ENCODE data around the gene SLC38A6. TPM values are rescaled to one million over a fixed set of nuclear protein-coding genes. Genes with fewer than 3 reads are reported as not detected.
A peak's percentile ranks its signal among the peaks of the same experiment; 100 is the strongest.

The SLC38A6 gene
- total RNA-seq, 1 donor from 2014 or later = 19.0 TPM

DNA sequence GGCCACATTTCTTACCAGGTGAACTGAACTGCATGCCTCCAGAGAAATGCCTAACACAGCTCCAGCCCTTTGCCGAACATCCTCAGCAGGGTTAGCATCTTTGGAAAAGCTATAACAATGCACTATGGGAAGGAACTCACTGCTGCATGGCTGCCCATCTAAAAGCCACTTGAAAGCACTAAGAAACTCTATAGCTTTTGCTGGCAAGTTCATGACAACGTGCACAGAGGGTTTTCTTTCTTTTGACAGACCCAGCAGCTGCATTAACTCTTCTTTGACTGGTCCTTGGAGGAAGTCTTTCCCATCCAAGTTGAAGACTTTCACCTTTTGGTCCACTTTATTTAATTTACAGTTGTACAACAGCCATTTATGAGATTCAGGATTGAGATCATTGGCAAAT lies 5.5 kb upstream of the SLC38A6 start:
- no peak overlapping the region for H3K4me3 Mint-ChIP-seq
- no peak overlapping the region for H3K27ac Mint-ChIP-seq
- Histone ChIP-seq H3K27ac (no peak overlapping the region), H3F3A (ENCODE audit: low read depth) (peaks cover 7% of the 10 kb centered on the region), H2AFZ (replicated peaks) (no peak overlapping the region), H3K4me1 (peaks cover 8% of the 10 kb centered on the region), H3K4me3 (no peak overlapping the region), H3K9me3 (ENCODE audit: low read depth) (no peaks in the 10 kb centered on the region), H3K36me3 (peaks cover 15% of the 10 kb centered on the region), H3K4me2 (no peak overlapping the region), H3K27me3 (no peaks in the 10 kb centered on the region), H4K20me1 (ENCODE audit: low read depth) (no peaks in the 10 kb centered on the region), H3K9ac (no peak overlapping the region), H3K79me2 (ENCODE audit: low read depth) (peaks cover 32% of the 10 kb centered on the region)
- H3K27me3 Mint-ChIP-seq (ENCODE audit: insufficient read depth, low read depth) = no peaks in the 10 kb centered on the region
- no peak for DNase-seq (ENCODE audit: low spot score)
- peaks cover 10% of the 10 kb centered on the region for H3K36me3 Mint-ChIP-seq
- H3K9me3 Mint-ChIP-seq = no peaks in the 10 kb centered on the region
- no peak for TF ChIP-seq EZH2phosphoT487 (IDR thresholded peaks at IDR 0.05)
- no peak for TF ChIP-seq EZH2 (IDR thresholded peaks at IDR 0.05)
- TF ChIP-seq, protein P1, sequence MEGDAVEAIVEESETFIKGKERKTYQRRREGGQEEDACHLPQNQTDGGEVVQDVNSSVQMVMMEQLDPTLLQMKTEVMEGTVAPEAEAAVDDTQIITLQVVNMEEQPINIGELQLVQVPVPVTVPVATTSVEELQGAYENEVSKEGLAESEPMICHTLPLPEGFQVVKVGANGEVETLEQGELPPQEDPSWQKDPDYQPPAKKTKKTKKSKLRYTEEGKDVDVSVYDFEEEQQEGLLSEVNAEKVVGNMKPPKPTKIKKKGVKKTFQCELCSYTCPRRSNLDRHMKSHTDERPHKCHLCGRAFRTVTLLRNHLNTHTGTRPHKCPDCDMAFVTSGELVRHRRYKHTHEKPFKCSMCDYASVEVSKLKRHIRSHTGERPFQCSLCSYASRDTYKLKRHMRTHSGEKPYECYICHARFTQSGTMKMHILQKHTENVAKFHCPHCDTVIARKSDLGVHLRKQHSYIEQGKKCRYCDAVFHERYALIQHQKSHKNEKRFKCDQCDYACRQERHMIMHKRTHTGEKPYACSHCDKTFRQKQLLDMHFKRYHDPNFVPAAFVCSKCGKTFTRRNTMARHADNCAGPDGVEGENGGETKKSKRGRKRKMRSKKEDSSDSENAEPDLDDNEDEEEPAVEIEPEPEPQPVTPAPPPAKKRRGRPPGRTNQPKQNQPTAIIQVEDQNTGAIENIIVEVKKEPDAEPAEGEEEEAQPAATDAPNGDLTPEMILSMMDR (IDR thresholded peaks at IDR 0.05) = no peak
- peaks cover 11% of the 10 kb centered on the region for H3K4me1 Mint-ChIP-seq

GRCh38 chr14:60977847-60978246 lies 3.2 kb upstream of the SLC38A6 start:
- peaks cover 15% of the 10 kb centered on the region for H3K36me3 ChIP-seq
- H3K9ac ChIP-seq = no peak overlapping the region
- H3K4me2 ChIP-seq = peak overlapping the region; percentile 87
- H2AFZ ChIP-seq (replicated peaks) = no peak overlapping the region
- no peaks in the 10 kb centered on the region for H3K27me3 ChIP-seq
- H3K27me3 Mint-ChIP-seq (ENCODE audit: insufficient read depth, low read depth) = peaks cover 1% of the 10 kb centered on the region
- no peaks in the 10 kb centered on the region for H3K9me3 ChIP-seq (ENCODE audit: low read depth)
- peaks cover 40% of the 10 kb centered on the region for H3K79me2 ChIP-seq (ENCODE audit: low read depth)
- H3K4me3 Mint-ChIP-seq = no peak overlapping the region
- DNase-seq (ENCODE audit: low spot score) = no peak
- peaks cover 11% of the 10 kb centered on the region for H3K4me1 Mint-ChIP-seq
- peaks cover 14% of the 10 kb centered on the region for H3K4me1 ChIP-seq
- H3K36me3 Mint-ChIP-seq = peaks cover 10% of the 10 kb centered on the region
- no peak for TF ChIP-seq EZH2 (IDR thresholded peaks at IDR 0.05)
- TF ChIP-seq EZH2phosphoT487 (IDR thresholded peaks at IDR 0.05) = no peak
- TF ChIP-seq, protein P1 (IDR thresholded peaks at IDR 0.05) = no peak
- peak overlapping the region; percentile 8 for H3K4me3 ChIP-seq
- H3K27ac Mint-ChIP-seq = no peak overlapping the region
- H4K20me1 ChIP-seq (ENCODE audit: low read depth) = no peaks in the 10 kb centered on the region
- H3K27ac ChIP-seq = no peak overlapping the region
- no peaks in the 10 kb centered on the region for H3K9me3 Mint-ChIP-seq
- H3F3A ChIP-seq (ENCODE audit: low read depth) = peaks cover 19% of the 10 kb centered on the region

DNA sequence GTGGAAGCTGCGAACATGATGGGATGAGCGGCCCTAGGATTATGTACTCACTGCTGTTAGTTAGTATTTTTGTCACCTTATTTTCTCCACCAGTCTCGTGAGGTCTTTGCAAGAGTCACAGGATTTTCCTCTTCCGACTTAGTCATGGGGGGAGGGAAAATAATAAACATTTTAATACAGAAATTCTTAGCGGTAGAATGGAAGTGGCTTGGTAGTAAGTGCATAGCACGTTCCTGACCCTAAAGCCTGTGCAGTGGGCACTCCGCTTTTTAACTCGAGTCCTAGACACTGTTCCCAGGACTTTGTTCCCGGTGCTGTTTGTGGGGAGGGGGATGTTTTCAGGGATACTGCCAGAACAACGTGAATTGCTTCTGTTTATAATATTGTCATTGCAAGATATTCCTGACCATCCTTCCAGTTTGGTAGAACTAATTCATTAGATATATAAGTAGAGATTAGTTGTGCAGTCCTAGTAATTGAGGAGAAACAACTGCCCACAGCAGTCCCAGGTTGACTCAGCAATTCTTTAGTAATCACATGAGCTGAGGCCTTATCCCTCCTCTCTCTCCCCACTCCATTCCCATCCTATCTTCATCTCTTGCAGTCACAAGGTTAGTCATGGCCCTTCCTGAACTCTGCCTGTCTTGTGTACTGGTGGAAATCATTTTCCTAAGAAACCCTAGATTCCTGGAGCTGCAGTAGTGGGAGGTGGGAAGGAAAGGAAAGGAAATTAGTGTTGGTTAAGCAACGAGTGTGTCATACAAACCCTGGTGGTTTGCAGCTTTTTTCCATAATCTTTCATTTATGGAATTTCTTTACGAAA lies 799 bp downstream of the SLC38A6 start:
- peak; percentile 19 for DNase-seq (ENCODE audit: low spot score)
- peaks cover 11% of the 10 kb centered on the region for H3K36me3 ChIP-seq
- TF ChIP-seq EZH2phosphoT487 (IDR thresholded peaks at IDR 0.05) (no peak), EZH2 (IDR thresholded peaks at IDR 0.05) (no peak)
- TF ChIP-seq, protein P1 (IDR thresholded peaks at IDR 0.05) = no peak
- H3K9ac ChIP-seq = peak overlapping the region; percentile 55
- H4K20me1 ChIP-seq (ENCODE audit: low read depth) = no peaks in the 10 kb centered on the region
- Mint-ChIP-seq H3K36me3 (peaks cover 2% of the 10 kb centered on the region), H3K27ac (no peak overlapping the region), H3K27me3 (ENCODE audit: insufficient read depth, low read depth) (peaks cover 2% of the 10 kb centered on the region), H3K4me3 (no peak overlapping the region), H3K4me1 (peaks cover 11% of the 10 kb centered on the region), H3K9me3 (no peaks in the 10 kb centered on the region)
- peaks cover 40% of the 10 kb centered on the region for H3K79me2 ChIP-seq (ENCODE audit: low read depth)
- H3K4me1 ChIP-seq = peaks cover 14% of the 10 kb centered on the region
- H3K4me3 ChIP-seq = peak overlapping the region; percentile 79
- peaks cover 19% of the 10 kb centered on the region for H3F3A ChIP-seq (ENCODE audit: low read depth)
- H3K27ac ChIP-seq = no peak overlapping the region
- no peaks in the 10 kb centered on the region for H3K27me3 ChIP-seq
- H3K9me3 ChIP-seq (ENCODE audit: low read depth) = no peaks in the 10 kb centered on the region
- H3K4me2 ChIP-seq = peak overlapping the region; percentile 87
- H2AFZ ChIP-seq (replicated peaks) = peak overlapping the region; percentile 85
